Putamen (tissue), 1 donor: ENCODE data around the gene THOC2.

Source experiments
- DNase-seq: peaks from one replicate; pipeline ENCODE4 v3.0.0-alpha.2; 2016; ENCODE audit warnings: low spot score

Gene THOC2

GRCh38 chrX:123563167-123563566 is 169.7 kb downstream of the THOC2 start:
- DNase-seq: no peak

DNA sequence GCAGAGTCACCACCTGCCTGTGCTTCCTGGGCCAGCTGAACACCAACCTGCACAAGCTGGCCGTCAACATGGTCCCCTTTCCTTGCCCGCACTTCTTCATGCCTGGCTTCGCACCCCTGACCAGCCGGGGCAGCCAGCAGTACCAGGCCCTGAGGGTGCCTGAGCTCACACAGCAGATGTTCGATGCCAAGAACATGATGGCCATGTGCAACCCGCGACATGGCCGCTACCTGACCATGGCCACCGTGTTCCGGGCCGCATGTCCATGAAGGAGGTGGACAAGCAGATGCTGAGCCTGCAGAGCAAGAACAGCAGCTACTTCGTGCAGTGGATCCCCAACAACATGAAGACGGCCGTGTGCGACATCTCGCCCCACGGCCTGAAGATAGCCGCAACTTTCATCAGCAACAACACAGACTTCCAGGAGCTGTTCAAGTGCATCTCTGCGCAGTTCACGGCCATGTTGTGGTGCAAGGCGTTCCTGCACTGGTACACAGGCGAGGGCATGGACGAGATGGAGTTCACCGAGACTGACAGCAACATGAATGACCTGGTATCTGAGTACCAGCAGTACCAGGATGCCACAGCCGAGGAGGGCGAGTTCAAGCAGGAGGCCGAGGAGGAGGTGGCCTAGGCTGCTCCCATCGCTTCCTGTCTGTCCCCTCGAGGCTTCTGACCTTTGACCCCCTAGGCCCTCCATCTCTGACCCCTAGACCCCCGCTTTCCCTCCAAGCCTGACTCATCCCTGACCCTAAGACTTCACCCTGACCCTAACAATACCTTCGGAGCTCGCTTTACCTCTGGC is 170.3 kb downstream of the THOC2 start:
- no peak for DNase-seq

GRCh38 chrX:123561439-123562215 is 171.2 kb downstream of the THOC2 start:
- no peak for DNase-seq

DNA sequence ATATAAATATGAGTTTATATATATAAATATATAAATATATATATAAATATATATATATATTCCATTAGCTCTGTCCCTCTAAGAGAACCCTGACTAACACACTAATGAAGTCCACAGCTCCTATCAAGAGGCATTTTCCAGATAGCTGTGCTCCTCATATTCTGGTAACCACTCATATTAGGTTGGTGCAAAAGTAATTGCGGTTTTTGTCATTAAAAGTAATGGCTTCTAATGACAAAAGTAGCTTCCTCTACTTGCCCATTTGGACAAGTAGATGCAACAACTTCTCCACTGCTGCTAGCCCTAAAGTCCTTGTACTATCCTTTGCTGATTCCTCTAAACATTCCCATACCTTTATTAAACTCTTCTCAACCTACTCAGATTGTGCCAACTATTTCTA is 182.0 kb downstream of the THOC2 start:
- DNase-seq: no peak
